GM12801 (cell line): ENCODE data around the gene AARSD1.

ENCODE experiments used
- CTCF ChIP-seq: IDR thresholded peaks from one replicate; pipeline ENCODE4 v1.5.1; 2011; ENCODE audit warnings: control low read depth; ENCODE audit not compliant: insufficient read length; ENCODE audit errors: extremely low read depth

AARSD1 gene

DNA sequence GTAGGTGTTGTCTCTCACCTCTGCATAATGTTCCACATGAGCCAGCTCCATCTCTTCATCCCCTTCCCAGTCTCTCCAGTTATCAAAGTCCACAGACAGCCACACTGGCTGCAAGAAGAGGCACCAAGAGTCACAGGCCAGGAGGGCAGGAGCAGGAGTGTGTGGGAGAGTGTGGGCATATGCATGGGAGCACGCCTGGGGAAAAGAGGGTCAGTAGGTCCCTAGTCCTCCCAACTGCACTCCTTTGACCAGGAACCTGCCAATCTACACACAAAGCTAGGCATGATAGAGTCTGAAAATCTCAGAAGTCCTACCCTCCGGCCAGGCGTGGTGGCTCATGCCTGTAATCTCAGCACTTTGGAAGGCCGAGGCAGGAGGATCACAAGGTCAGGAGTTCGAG is 7.3 kb upstream of the AARSD1 start:
- TF ChIP-seq CTCF = no peak

DNA sequence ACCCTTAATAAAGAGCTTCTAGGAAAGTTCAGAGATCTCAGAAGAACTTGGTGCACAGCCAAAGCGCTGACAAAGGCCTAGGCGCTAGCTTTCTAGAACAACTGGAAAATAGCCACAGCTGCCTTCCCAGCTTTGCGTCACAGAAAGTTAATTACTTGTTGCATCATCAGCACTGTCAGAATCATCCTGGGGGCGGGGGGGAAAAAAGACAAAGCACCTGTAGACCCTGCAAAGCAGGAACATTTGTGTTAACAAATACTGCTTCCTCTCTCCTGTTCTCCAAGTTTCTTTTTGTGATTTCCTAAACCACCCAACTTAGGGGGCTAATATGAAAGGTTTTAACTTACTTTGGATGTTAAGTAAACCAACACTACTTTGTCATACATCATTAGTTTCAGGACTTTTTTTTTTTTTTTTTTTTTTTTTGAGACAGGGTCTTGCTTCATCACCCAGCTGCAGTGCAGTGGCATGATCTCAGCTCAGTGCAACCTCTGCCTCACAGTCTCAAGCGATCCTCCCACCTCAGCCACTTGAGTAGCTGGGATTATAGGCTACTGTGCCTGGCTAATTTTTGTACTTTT is 4.8 kb upstream of the AARSD1 start:
- no peak for TF ChIP-seq CTCF

DNA sequence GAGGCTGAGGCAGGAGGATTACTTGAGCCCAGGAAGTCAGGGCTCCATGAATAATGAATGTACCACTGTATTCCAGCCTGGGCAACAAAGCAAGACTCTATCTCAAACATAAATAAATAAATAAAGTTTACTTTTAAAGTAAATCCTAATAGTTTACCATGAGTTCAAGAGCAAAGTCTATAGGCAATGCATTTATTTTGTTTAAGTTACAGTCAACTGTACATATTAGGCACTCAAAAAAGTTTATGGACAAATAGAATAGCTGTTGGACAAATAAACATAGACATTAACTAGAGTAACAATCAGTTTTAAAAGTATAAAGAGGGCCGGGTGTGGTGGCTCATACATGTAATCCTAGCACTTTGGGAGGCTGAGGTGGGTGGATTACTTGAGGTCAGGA is 3.7 kb upstream of the AARSD1 start:
- no peak for TF ChIP-seq CTCF

DNA sequence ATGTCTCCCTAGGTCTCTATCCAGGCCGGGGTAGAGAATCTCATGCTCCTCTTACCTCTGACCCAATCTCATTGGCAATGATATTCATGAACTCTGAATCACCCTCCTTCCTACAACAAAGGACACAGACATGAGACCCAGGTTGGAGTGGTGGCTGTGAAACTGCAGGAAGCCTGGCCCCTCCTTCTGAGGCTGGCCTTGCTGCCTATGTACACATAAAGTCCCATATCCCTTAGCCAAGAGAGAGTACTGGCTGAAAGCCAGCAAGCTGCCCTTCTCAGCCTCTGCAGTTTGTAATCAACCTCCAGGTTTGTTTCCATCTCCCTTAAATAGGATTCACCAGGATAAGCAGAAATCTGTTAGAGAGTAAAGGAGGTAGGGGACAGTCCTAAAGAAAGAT is 10.6 kb downstream of the AARSD1 start:
- no peak for TF ChIP-seq CTCF

DNA sequence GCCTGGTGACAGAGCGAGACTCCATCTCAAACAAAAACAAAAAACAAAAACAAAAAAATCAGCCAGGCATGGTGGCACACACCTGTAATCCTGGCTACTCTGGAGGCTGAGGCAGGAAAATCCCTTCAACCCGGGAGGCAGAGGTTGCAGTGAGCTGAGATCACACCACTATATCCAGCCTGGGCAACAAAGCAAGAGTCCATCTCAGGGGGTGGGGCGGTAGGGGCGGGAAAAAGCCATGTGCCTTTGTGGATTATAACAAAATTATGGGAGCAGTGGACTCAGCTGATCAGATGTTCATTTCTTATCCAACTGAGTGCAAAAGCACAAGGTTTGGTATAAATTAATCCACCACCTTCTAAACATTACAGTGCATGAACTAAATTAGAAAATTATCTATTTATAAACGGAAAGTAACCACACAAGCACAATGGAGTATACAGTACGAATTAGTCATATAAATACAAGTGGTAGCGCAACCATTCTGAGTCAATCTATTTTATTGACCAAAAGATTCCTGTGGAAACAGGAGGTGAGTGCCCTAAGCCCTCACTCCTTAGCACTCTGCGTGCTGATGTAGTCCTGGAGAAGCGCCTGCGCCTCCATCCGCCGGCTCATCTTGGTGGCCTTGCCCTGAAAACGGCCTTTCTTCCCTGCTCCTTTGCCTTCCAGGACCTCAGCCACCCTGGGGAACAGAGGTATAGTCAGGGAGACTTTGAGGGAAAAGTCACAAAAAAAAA is 14.0 kb downstream of the AARSD1 start:
- no peak for TF ChIP-seq CTCF

GRCh38 chr17:42946812-42947211 is 17.4 kb downstream of the AARSD1 start:
- no peak for TF ChIP-seq CTCF

GRCh38 chr17:42944211-42944610 is 20.0 kb downstream of the AARSD1 start:
- TF ChIP-seq CTCF = no peak
